ENCODE results near the gene ANXA2R.
A peak's percentile ranks its signal among the peaks of the same experiment; 100 is the strongest.
"Not testable (repeated sequence)": the region's sequence is repeated elsewhere in the genome, so short reads cannot be mapped to it uniquely, and the experiment has no call there.

The ANXA2R gene

DNA sequence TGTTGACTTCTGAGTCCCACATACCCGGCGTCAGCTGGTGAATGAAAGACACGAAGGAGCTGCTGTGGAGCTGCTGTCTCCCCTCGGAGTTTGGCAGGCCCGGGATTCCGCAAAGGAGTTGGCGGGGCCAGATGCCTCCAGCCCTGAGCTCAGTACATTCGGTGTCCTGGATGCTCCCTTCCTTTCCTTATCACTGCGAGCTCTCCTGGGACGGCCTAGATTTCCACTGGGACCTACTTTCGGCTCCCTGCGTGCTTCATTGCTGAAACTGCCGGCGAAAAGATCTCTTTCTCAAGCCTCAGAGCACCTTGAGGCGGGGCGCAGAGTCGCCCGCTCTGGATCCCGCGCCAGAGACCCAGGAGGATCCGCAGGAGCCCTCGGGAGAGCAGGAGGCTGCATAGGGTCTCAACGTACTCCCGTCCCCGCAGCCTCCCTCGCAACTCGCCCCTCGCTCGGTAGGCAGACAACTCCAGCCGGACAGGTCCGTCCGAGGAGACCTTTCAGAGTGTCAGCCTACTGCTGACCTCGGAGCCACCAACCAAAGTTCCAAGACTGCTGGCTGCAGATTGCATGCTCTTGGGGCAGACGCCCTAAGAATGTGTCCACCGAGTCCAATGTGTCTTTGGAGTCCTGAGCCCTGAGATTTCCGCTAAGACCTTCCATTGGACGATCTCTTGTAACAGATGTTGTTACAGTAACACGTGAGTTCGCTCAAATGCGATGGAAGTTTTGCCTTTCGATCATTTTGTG, 6.1 kb downstream of the ANXA2R start:
- DNase-seq, result no peak

DNA sequence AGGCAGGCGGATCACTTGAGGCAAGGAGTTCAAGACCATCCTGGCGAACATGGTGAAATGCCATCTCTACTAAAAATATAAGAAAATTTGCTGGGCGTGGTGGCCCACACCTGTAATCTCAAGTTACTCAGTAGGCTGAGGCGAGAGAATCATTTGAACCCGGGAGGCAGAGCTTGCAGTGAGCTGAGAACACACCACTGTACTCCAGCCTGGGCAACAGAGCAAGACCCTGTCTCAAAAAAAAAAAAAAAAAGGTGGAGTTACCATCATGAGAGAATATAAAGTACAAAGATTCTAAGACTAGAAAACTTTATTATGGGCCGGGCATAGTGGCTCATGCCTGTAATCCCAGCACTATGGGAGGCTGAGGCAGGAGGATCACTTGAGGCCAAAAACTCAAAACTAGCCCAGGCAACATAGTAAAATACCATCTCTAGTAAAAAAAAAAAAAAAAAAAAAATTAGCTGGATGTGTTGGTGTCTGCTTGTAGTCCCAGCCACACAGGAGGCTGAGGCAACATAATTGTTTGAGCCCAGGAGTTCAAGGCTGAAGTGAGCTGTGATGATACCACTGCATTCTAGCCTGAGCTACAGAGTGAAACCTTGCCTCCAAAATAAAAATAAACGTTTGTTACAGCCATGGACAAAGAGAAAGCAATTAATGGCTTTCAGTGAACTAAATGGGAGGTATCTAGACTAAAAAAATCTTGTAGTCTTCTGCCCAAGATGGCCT, 12.9 kb downstream of the ANXA2R start:
- no peak for DNase-seq

DNA sequence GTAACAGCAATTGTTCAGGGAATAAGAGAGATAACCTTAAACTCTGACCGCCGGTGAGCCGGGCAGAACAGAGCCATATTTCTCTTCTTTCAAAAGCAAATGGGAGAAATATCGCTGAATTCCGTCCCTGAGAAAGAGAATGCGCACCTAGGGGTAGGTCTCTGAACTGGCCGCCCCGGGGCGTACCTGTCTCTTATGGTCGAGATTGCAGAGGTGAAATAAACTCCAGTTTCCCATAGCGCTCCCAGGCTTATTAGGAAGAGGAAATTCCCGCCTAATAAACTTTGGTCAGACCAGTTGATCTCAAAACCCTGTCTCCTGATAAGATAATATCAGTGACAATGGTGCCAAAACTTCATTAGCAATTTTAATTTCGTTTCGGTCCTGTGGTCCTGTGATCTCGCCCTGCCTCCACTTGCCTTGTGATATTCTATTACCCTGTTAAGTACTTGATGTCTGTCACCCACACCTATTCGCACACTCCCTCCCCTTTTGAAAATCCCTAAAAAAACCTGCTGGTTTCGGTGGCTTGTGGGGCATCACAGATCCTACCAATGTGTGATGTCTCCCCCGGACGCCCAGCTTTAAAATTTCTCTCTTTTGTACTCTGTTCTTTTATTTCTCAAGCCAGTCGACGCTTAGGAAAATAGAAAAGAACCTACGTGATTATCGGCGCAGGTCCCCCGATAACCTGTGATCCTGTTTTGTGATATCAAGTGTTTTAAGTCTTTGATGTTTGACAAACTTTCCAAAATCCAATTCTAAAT, 14.8 kb downstream of the ANXA2R start:
- not testable (repeated sequence) for DNase-seq

DNA sequence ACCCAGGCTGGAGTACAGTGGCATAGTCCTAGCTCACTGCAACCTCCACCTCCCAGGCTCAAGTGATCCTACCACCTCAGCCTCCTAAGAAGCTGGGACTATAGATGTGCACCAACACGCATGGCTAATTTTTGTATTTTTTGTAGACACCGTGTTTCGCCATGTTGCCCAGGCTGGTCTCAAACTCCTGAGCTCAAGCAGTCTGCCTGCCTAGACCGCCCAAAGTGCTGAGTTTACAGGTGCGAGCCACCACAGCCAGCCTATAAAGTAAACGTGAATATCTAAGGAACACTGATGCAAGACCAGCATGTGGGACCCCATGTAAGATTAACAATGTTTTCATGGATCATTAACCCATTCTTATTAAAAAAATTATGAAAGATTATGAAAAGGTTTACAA, 15.9 kb downstream of the ANXA2R start:
- DNase-seq, result no peak

- no peak for DNase-seq
These were observed 19.0 kb downstream of the ANXA2R start for GRCh38 chr5:43021151-43021550.

- no peak for DNase-seq
These were observed 19.7 kb downstream of the ANXA2R start for GRCh38 chr5:43020399-43020746.

GRCh38 chr5:43019614-43020398, 20.3 kb downstream of the ANXA2R start:
- DNase-seq, result peak; percentile 48

DNA sequence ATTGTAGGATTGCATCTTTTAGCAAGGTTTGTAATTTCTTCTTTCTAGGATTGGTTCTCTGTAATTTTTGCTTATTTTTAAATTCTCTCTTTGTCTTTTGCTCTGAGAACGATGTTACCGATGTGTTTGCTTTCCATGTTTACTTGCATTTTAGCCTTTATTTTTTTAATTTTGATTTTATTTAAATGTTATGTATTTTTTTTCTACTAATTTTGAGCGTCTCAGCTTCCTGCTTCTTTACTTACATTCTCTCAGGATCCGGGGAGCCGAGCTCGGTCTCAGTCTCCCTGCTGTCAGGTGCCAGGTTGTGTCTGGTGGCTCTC, 20.9 kb downstream of the ANXA2R start:
- DNase-seq, result no peak

DNA sequence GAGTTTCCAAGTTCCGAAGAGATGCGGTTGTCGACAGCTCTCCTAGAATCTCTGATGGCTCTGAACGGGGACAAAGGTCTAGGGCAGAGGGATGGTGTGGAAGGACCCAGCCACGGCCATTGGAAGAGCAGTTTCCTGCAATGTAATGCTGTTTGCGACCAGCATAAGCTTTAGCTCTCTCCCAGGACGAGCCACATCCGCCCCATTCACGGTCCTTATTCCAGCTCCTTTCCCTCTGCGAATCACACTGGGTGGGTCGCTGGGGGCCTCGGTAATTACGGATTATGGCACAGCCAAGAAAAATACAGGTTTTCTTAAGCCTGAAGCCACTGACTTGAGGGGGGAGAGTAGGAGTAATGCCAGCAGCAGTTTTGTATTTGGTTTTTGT, 22.7 kb downstream of the ANXA2R start:
- peak; percentile 15 for DNase-seq

DNA sequence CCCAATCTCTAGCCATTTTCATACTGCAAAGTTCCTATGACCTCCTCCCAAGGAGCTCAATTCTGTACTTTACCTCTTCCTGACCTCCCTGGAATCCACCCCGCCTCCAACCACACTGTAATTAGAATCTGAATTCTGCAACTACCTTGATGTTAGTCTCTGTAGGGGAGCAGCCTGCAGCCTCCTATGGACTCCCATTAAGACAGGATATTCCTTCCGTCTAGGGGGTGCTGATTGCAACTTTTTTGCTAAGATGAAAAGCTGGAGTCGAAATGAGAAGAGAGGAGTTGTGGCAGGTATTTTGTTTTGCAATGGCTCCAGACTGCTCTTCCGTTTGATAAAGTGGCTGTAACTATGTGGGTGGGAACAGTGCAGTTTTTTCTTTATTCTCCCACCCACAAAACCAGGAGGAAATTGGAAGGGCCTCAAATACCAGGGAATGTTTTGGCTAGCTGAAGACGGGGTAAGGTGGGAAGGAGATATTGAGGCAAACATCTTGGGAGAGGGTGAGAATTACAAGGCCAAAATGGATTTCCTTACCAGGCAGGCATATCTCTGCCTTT, 23.8 kb downstream of the ANXA2R start:
- DNase-seq, result no peak

DNA sequence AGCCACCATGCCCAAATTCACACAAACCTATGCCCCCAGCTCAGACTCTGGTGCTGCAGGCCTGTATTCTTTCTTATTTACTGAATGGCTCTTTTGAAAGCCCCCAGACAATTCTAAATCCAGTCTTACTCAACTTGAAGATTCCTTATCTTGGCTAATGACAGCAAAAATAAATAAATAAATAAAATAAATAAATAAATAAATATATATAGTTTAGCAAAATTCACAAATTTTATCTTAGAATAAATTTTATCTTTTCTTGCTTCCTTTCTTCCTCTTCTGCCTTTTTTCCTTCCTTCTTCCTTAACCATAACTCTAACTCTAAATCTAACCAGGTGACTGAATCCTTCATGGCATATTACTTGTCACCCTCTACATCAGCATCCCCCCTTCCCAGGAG, 25.6 kb downstream of the ANXA2R start:
- no peak for DNase-seq

GRCh38 chr5:43010935-43011315, 29.2 kb downstream of the ANXA2R start:
- no peak for DNase-seq

DNA sequence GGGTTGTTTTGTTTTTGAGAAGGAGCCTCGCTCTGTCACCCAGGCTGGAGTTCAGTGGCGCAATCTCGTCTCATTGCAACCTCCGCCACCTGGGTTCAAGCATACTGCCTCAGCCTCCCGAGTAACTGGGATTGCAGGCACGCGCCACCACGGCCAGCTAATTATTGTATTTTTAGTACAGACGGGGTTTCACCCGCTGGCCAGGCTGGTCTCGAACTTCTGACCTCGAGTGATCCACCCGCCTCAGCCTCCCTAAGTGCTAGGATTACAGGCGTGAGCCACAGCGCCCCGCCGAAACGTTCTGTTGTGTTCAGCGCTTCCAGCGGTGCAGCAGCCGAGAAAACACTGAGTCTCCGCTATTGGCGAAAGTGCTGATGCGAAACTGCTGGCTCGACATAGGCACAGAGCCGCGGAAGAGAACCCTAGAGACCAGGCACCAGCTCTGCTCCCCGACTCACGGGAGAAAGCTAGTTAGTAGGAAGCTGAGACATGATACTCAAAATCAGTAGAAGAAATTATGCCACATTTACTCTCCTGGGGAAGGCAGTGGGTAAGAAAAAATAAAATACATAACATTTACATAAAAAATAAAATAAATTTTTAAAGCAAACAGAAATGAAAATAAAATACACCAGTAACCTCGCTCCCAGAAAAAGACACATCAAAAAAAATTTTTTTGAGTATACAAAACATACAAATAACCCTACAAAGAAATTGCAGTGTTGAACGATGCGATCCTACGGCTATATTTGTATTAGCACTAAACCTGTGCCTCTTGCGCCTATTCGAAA, 31.6 kb downstream of the ANXA2R start:
- DNase-seq, result peak; percentile 85

DNA sequence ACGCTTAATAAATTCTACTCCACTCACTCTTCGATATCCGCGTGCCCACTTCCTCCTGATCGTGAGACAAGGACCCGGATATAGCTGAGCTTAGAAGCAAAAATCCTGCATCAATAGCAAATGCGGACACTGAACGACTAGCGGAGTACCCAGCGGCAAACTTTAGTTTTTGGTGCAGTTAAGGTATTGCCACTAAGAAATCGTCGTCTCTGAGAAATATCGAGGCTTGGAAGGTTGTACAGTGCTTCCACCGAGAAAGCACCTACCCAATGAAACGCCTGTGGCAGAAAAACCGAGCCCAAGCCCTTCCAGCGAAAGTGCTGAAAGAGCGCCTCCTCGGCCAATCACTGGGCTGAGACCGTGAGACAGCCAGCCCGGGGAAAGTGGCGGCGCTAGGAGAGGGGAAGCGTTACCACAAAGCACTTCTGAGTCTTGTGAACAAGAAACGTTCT, 32.2 kb downstream of the ANXA2R start:
- peak; percentile 71 for DNase-seq

- peak; percentile 80 for DNase-seq
These were observed 32.7 kb downstream of the ANXA2R start for GRCh38 chr5:43007246-43007910.

GRCh38 chr5:43006424-43007202, 33.5 kb downstream of the ANXA2R start:
- DNase-seq, result no peak

DNA sequence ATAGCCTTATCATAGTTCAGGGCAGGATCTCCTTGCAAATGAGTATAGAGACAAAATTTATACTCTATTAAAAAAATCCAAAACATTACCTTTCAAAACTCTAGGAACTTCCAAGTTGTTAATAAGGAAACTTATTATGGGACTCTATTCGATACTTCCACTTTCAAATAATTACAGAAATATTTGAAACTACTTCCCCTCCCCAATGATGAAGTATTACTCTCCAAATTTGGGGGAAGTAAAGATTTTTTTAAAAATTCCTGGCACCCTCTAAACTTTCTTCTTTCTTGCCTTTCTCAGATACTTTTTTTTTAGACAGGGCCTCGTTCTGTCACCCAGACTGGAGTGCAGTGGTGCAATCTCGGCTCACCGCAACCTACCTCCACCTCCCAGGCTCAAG, 35.1 kb downstream of the ANXA2R start:
- no peak for DNase-seq

DNA sequence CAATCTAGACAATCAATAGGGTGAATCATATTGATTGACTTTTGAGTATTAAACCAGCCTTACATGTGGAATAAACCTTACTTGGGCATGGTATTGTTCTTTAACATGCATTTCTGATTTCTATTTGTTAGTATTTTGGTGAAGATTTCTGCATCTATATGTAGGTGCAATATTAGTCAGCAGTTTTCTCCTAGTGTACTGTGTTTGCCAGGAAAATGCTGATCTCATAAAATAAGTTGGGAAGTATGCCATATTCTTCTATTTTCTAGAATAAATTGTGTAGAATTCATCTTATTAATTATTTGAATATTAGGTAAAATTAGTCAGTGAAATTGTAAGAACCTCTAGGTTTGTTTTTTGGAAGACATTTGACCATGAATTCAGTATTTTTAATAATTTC, 38.4 kb downstream of the ANXA2R start:
- DNase-seq, result no peak

DNA sequence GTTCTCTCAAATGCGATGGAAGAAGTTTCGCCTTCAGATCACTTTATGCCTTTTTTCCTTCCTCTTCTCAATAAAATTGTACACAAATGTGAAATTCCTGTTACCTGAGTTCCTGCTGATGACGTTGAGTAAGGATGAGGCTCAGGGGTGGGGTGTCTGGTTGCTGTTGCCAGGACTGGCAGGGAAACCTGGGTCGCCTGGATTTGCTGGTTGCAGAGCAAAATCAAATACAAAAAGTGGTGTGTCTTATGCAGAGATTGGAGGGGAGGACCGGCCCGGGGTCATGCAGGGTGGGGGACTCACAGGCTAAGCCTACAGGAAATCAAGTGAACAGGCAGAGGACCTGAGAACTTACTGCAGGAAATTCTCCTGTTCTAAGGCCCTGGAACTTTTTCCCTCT, 39.2 kb downstream of the ANXA2R start:
- no peak for DNase-seq

DNA sequence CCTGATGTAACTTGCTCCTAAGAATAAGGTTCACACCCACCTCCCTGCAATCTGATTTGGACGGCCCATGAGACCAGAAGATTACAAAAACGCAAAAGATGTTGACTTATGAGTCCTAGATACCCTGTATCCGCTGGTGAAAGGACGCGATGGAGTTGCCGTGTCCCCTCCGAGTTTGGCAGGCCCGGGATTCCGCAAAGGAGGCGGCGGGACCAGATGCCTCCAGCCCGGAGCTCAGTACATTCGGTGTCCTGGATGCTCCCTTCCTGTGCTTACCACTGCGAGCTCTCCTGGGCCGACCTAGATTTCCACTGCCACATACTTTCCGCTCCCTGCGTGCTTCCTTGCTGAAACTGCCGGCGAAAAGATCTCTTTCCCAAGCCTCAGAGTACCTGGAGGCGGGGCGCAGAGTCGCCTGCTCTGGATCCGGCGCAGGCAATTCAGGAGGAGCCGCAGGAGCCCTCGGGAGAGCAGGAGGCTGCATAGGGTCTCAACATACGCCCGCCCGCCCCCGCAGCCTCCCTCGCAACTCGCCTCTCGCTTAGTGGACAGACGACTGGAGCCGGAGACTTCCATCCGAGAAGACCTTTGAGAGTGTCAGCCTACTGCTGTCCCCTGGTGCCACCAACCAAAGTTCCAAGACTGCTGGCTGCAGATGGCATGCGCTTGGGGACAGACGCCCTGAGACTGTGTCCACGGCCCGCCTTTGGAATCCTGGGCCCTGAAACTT, 39.8 kb downstream of the ANXA2R start:
- DNase-seq, result peak; percentile 2

All from NCI-H146 (cell line).